Glutamatergic neuron (in vitro differentiated cells): ENCODE measurements around the gene MTHFD1. TPM values are rescaled to one million over a fixed set of nuclear protein-coding genes. Genes with fewer than 3 reads are reported as not detected.

ENCODE experiments used
- DNase-seq: peaks from one replicate; pipeline ENCODE4 v3.0.0; 2022
- H3K27ac Mint-ChIP-seq: one replicate; pipeline ENCODE4 v1.8.0; 2020; ENCODE audit warnings: mild to moderate bottlenecking, mixed read lengths, inconsistent platforms; ENCODE audit not compliant: unreplicated experiment
- H3K27me3 Mint-ChIP-seq: one replicate; pipeline ENCODE4 v1.8.0; 2020; ENCODE audit warnings: mild to moderate bottlenecking, moderate library complexity, mixed read lengths, inconsistent platforms; ENCODE audit not compliant: unreplicated experiment
- H3K36me3 Mint-ChIP-seq: one replicate; pipeline ENCODE4 v1.8.0; 2020; ENCODE audit warnings: mild to moderate bottlenecking, mixed read lengths, inconsistent platforms; ENCODE audit not compliant: unreplicated experiment
- H3K4me1 Mint-ChIP-seq: one replicate; pipeline ENCODE4 v1.8.0; 2020; ENCODE audit warnings: mild to moderate bottlenecking, low read depth, mixed read lengths, inconsistent platforms; ENCODE audit not compliant: unreplicated experiment
- H3K4me3 Mint-ChIP-seq: one replicate; pipeline ENCODE4 v1.8.0; 2020; ENCODE audit warnings: mild to moderate bottlenecking, mixed read lengths, inconsistent platforms; ENCODE audit not compliant: unreplicated experiment
- H3K9me3 Mint-ChIP-seq: one replicate; pipeline ENCODE4 v1.8.0; 2020; ENCODE audit warnings: mild to moderate bottlenecking, moderate library complexity, mixed read lengths, inconsistent platforms; ENCODE audit not compliant: unreplicated experiment
- CTCF ChIP-seq: fragments of 200-600 bp; sonication (generic); IDR thresholded peaks from one replicate; pipeline ENCODE4 v1.5.0; 2021; ENCODE audit not compliant: partially characterized antibody, unreplicated experiment
- total RNA-seq: library from RNA; stranded (reverse); fragmentation: NEBNext Ultra II Directional; extraction: Animal tissue kit (Norgen Biotek cat#: 25700); gene quantifications from one replicate; pipeline ENCODE4 v1.2.1, GENCODE V29; 2021; ENCODE audit not compliant: unreplicated experiment

Gene MTHFD1
- total RNA-seq, 1 donor from 2014 or later, result 33.0 TPM

DNA sequence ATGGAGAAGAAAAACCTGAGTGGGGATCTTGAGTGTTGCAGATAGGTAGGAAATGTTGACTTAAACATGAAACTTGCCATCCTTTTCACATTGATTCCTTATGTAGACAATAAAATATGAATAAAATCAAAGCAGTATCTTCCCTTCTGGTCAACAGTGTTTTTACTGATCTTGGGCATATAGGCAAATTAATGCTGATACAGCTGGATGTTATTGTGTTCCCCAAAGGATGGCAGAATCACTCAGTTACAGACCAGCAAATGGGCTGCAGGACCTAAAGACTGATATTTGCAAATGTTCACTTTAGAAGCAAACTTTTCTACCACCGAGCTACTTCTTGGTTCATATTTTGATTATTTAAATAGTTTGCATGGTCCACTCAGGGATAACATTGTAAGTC is 33.9 kb downstream of the MTHFD1 start:
- Mint-ChIP-seq H3K4me3 (no peak overlapping the region), H3K9me3 (no peaks in the 10 kb centered on the region), H3K36me3 (no peaks in the 10 kb centered on the region), H3K27ac (no peak overlapping the region), H3K27me3 (no peaks in the 10 kb centered on the region), H3K4me1 (no peaks in the 10 kb centered on the region)
- no peak for DNase-seq
- TF ChIP-seq CTCF, result no peak

DNA sequence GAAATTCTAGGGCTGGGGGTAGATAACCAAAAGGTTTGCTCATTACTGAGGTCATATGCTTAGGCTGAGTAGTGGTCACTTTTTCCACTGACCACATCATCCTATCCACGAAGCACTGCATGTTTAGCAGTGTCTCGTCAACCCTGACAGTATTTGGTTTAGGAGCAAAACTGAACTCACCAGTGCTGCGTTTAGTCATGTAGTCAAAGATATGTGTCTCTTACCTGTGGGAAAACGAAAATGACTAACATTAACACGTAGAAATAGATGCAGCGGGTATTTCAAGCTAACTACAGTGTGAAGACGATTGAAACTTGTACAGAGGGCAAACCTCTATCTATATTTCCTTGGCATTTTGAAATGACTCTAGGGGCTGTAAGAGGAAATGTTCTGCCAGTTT is 34.6 kb downstream of the MTHFD1 start:
- TF ChIP-seq CTCF, result no peak
- H3K36me3 Mint-ChIP-seq, result no peaks in the 10 kb centered on the region
- H3K4me3 Mint-ChIP-seq, result no peak overlapping the region
- no peaks in the 10 kb centered on the region for H3K27me3 Mint-ChIP-seq
- DNase-seq, result no peak
- H3K27ac Mint-ChIP-seq, result no peak overlapping the region
- no peaks in the 10 kb centered on the region for H3K4me1 Mint-ChIP-seq
- H3K9me3 Mint-ChIP-seq, result no peaks in the 10 kb centered on the region

- no peak for DNase-seq
- no peaks in the 10 kb centered on the region for H3K27me3 Mint-ChIP-seq
- no peaks in the 10 kb centered on the region for H3K4me1 Mint-ChIP-seq
- no peak for TF ChIP-seq CTCF
- no peak overlapping the region for H3K27ac Mint-ChIP-seq
- H3K36me3 Mint-ChIP-seq, result no peaks in the 10 kb centered on the region
- H3K9me3 Mint-ChIP-seq, result no peaks in the 10 kb centered on the region
- no peak overlapping the region for H3K4me3 Mint-ChIP-seq
These were observed 35.8 kb downstream of the MTHFD1 start for GRCh38 chr14:64423987-64424386.

DNA sequence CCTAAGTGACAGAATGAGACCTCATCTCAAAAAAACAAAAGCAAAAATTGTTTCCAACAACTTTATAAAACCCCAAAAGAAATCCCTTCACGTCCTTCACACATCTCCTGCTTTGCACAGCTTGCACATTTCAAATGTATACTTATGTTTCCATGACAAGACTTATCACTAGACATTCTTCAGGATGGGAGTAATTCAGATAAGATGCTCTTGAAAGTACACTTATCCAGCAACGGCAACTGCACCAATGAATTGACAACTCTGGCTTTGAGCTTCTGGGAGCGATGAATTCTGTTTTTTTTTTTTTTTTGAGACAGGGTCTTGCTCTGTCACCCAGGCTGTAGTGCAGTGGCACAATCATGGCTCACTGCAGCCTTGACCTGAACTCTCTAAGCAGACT is 46.4 kb downstream of the MTHFD1 start:
- no peaks in the 10 kb centered on the region for H3K27me3 Mint-ChIP-seq
- no peaks in the 10 kb centered on the region for H3K4me1 Mint-ChIP-seq
- no peak for TF ChIP-seq CTCF
- H3K36me3 Mint-ChIP-seq, result no peaks in the 10 kb centered on the region
- no peak overlapping the region for H3K4me3 Mint-ChIP-seq
- H3K9me3 Mint-ChIP-seq, result no peaks in the 10 kb centered on the region
- DNase-seq, result no peak
- H3K27ac Mint-ChIP-seq, result no peak overlapping the region

DNA sequence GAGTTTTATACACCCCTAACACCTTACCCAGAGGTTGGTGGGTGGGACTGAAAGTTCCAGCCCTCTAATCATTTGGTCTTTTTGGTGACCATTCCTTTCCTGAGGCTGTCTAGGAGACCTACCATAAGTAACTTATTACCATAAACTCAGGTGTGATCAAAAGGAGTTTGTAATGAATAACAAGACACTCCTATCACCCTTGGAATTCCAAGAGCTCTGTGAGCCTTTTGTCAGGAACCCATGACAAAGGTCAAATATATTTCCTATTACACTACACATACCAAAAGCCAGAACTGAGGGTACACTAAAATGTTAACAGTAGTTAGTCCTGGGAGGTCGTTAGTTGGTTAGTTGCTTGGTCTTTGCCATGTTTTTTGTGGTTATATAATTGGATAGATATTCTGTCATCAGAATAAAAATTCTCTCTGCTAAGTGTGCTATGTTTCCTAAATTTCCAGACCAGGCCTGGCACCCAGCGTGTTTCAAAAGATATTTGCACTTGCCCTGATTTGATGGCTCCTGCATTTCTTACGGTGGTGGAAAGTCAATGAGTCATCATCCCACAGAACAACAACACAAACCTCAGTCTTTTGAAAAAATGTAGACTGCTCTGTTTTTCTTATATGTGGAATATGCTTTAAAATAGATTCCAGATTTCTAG is 50.2 kb downstream of the MTHFD1 start:
- no peaks in the 10 kb centered on the region for H3K36me3 Mint-ChIP-seq
- DNase-seq, result no peak
- TF ChIP-seq CTCF, result no peak
- no peak overlapping the region for H3K27ac Mint-ChIP-seq
- no peaks in the 10 kb centered on the region for H3K9me3 Mint-ChIP-seq
- H3K4me3 Mint-ChIP-seq, result no peak overlapping the region
- no peaks in the 10 kb centered on the region for H3K4me1 Mint-ChIP-seq
- H3K27me3 Mint-ChIP-seq, result no peaks in the 10 kb centered on the region
